A673 (cell line): ENCODE data around the gene SMKR1.

Source experiments
- CTCF ChIP-seq: fragments of 300-800, 200-600 bp; sonication (generic); conservative IDR thresholded peaks from 2 replicates; pipeline ENCODE4 v1.5.1; 2017; ENCODE audit warnings: low read depth, mild to moderate bottlenecking, antibody characterized with exemption, low read length, moderate library complexity, mixed read lengths
- EZH2 ChIP-seq: fragments of 200-600 bp; sonication (generic); IDR thresholded peaks from 2 replicates; pipeline ENCODE4 v1.6.1; 2017; ENCODE audit warnings: borderline replicate concordance, low read depth, mild to moderate bottlenecking, mixed read lengths, antibody characterized with exemption, low read length; ENCODE audit not compliant: poor library complexity, severe bottlenecking

GRCh38 chr7:129556607-129557133 is 54.3 kb downstream of the SMKR1 start:
- TF ChIP-seq CTCF (no peak), EZH2 (no peak)
